Measurements from ENCODE around the gene PRR33. TPM values are rescaled to one million over a fixed set of nuclear protein-coding genes. Genes with fewer than 3 reads are reported as not detected.
A peak's percentile ranks its signal among the peaks of the same experiment; 100 is the strongest.

Gene PRR33
- total RNA-seq, 2 experiments from 2014 or later: not detected

DNA sequence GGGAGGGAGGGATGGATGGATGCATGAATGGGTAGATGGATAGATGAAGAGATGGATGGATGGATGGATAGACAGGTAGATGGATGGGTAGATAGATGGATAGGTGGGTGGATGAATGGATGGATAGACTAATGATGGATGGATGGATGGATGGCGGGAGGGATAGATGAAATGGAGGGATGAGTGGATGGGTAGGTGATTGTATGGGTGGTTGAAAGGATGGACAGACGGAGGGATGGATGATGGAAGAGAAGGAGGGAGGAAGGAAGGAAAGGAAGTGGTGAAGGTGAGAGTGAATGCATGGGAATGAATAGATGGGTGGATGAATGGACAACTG is 24.1 kb upstream of the PRR33 start:
- H3K9me3 ChIP-seq (ENCODE audit: control insufficient read depth in 1 of 2, insufficient read depth in 1 of 2, low read length in 2 of 2): no peaks in the 10 kb centered on the region
- H3K27me3 ChIP-seq (ENCODE audit: control insufficient read depth in 1 of 2, insufficient read depth in 2 of 2, low read length in 2 of 2): no peaks in the 10 kb centered on the region
- peaks cover 24% of the 10 kb centered on the region for H3K4me1 ChIP-seq (ENCODE audit: insufficient read depth, low read length)
- no peaks in the 10 kb centered on the region for H3K36me3 ChIP-seq (ENCODE audit: insufficient read depth, low read length)
- no peak overlapping the region for H3K4me3 ChIP-seq (ENCODE audit: low read length)
- TF ChIP-seq, protein P1, sequence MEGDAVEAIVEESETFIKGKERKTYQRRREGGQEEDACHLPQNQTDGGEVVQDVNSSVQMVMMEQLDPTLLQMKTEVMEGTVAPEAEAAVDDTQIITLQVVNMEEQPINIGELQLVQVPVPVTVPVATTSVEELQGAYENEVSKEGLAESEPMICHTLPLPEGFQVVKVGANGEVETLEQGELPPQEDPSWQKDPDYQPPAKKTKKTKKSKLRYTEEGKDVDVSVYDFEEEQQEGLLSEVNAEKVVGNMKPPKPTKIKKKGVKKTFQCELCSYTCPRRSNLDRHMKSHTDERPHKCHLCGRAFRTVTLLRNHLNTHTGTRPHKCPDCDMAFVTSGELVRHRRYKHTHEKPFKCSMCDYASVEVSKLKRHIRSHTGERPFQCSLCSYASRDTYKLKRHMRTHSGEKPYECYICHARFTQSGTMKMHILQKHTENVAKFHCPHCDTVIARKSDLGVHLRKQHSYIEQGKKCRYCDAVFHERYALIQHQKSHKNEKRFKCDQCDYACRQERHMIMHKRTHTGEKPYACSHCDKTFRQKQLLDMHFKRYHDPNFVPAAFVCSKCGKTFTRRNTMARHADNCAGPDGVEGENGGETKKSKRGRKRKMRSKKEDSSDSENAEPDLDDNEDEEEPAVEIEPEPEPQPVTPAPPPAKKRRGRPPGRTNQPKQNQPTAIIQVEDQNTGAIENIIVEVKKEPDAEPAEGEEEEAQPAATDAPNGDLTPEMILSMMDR (IDR thresholded peaks at IDR 0.05): no peak
- no peak overlapping the region for H3K27ac ChIP-seq (ENCODE audit: low read depth in 1 of 2, low read length in 2 of 2)
- Mint-ChIP-seq H3K4me1 (ENCODE audit: low read depth) (peaks cover 11% of the 10 kb centered on the region), H3K27ac (peak overlapping the region; percentile 10), H3K9me3 (no peaks in the 10 kb centered on the region), H3K4me3 (no peak overlapping the region), H3K27me3 (peaks cover 12% of the 10 kb centered on the region), H3K36me3 (ENCODE audit: low read depth) (no peaks in the 10 kb centered on the region)
- CTCF ChIA-PET: no interaction called here
- intact Hi-C loops (cut with DNase I, micrococcal nuclease): loop anchor here in 1 of 2 experiments (1.0 to 5.0 kb wide), 3 partner anchors 22 to 33 kb away; no protein-coding TSS in a partner anchor
- ATAC-seq (ENCODE audit: poor library complexity) (no peak), DNase-seq (no peak)
- POLR2A ChIA-PET: interaction anchor here (1.3 to 2.8 kb wide), 2 partner anchors 26 to 65 kb away, joined by 3 to 40 read pairs; partner anchors contain the start of gene PRR33

DNA sequence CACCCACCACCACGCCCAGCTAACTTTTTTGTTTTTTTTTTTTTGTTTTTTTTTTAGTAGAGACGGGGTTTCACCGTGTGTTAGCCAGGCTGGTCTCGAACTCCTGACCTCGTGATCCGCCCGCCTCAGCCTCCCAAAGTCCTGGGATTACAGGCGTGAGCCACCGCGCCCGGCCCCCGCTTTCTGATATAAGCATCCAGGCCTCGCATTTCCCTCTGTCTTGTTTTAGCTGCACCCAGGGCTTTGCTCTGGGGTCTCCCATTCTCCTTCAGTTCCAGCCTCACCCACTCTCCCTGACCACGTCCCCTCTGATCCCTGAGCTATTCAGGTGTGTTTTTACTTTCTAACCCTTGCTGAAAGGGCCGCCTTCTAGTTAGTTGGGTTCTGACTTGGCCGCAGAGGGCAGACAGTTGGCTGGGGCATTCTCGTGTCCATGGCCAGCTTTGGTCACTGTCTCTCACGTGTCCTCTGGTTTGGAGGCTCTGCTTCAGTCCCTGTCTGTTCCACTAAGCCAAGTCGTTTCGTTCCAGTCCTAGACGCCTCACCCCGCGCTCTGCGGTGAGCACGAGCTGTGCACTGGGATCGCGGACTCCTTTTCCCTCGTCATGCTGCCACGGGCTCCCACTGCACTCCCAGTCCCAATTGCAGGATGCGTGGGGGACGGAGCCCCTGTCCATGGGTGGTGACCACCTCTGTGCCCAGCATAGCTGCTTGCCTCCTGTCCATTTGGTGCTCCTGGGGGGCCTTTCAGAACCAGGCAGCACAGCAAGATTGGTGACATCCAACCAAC is 21.8 kb upstream of the PRR33 start:
- CTCF ChIA-PET: no interaction called here
- Mint-ChIP-seq H3K36me3 (ENCODE audit: low read depth) (no peaks in the 10 kb centered on the region), H3K4me3 (no peak overlapping the region), H3K27me3 (peaks cover 12% of the 10 kb centered on the region), H3K4me1 (ENCODE audit: low read depth) (peaks cover 11% of the 10 kb centered on the region), H3K9me3 (no peaks in the 10 kb centered on the region), H3K27ac (no peak overlapping the region)
- Histone ChIP-seq H3K36me3 (ENCODE audit: insufficient read depth, low read length) (no peaks in the 10 kb centered on the region), H3K4me3 (ENCODE audit: low read length) (no peak overlapping the region), H3K27me3 (ENCODE audit: control insufficient read depth in 1 of 2, insufficient read depth in 2 of 2, low read length in 2 of 2) (no peaks in the 10 kb centered on the region), H3K27ac (ENCODE audit: low read depth in 1 of 2, low read length in 2 of 2) (no peak overlapping the region), H3K9me3 (ENCODE audit: control insufficient read depth in 1 of 2, insufficient read depth in 1 of 2, low read length in 2 of 2) (no peaks in the 10 kb centered on the region), H3K4me1 (ENCODE audit: insufficient read depth, low read length) (peaks cover 21% of the 10 kb centered on the region)
- DNase-seq (no peak), ATAC-seq (ENCODE audit: poor library complexity) (no peak)
- POLR2A ChIA-PET: no interaction called here
- TF ChIP-seq, protein P1 (IDR thresholded peaks at IDR 0.05): no peak
- intact Hi-C loops (cut with DNase I, micrococcal nuclease): no loop called here

DNA sequence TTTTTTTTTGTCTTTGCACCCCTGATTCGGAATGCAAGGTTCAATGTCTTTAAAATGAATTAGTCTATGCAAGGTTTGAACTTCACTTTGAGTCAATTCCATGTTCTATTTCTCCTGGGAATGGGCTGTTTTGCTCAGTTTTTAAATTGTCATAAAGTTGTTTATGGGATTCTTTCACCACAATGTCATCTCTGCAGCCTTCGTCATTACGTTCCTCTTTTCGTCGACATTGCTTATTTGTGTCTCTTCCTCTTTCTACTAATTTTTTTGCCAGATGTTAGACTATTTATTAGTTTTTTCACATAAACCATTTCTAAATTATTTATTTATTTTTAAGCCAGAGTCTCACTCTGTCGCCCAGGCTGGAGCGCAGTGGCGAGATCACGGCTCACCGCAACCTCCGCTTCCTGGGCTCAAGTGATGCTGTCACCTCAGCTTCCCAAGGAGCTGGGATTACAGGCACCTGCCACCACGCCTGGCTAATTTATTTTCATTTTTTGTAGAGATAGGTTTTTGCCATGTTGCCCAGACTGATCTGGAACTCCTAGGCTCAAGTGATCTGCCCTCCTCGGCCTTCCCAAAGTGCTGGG is 20.7 kb upstream of the PRR33 start:
- H3K27me3 ChIP-seq (ENCODE audit: control insufficient read depth in 1 of 2, insufficient read depth in 2 of 2, low read length in 2 of 2): no peaks in the 10 kb centered on the region
- intact Hi-C loops (cut with DNase I, micrococcal nuclease): no loop called here
- H3K4me1 ChIP-seq (ENCODE audit: insufficient read depth, low read length): peaks cover 13% of the 10 kb centered on the region
- H3K27ac ChIP-seq (ENCODE audit: low read depth in 1 of 2, low read length in 2 of 2): no peak overlapping the region
- TF ChIP-seq, protein P1 (IDR thresholded peaks at IDR 0.05): no peak
- Mint-ChIP-seq H3K9me3 (no peaks in the 10 kb centered on the region), H3K4me3 (no peak overlapping the region), H3K36me3 (ENCODE audit: low read depth) (no peaks in the 10 kb centered on the region), H3K27me3 (peaks cover 12% of the 10 kb centered on the region), H3K27ac (no peak overlapping the region), H3K4me1 (ENCODE audit: low read depth) (peaks cover 11% of the 10 kb centered on the region)
- DNase-seq (no peak), ATAC-seq (ENCODE audit: poor library complexity) (no peak)
- CTCF ChIA-PET: no interaction called here
- POLR2A ChIA-PET: no interaction called here
- no peaks in the 10 kb centered on the region for H3K36me3 ChIP-seq (ENCODE audit: insufficient read depth, low read length)
- no peaks in the 10 kb centered on the region for H3K9me3 ChIP-seq (ENCODE audit: control insufficient read depth in 1 of 2, insufficient read depth in 1 of 2, low read length in 2 of 2)
- H3K4me3 ChIP-seq (ENCODE audit: low read length): no peak overlapping the region

All from CD4-positive, alpha-beta T cell (primary cell).